ENCODE measurements around the gene ABLIM2.

ABLIM2 gene

DNA sequence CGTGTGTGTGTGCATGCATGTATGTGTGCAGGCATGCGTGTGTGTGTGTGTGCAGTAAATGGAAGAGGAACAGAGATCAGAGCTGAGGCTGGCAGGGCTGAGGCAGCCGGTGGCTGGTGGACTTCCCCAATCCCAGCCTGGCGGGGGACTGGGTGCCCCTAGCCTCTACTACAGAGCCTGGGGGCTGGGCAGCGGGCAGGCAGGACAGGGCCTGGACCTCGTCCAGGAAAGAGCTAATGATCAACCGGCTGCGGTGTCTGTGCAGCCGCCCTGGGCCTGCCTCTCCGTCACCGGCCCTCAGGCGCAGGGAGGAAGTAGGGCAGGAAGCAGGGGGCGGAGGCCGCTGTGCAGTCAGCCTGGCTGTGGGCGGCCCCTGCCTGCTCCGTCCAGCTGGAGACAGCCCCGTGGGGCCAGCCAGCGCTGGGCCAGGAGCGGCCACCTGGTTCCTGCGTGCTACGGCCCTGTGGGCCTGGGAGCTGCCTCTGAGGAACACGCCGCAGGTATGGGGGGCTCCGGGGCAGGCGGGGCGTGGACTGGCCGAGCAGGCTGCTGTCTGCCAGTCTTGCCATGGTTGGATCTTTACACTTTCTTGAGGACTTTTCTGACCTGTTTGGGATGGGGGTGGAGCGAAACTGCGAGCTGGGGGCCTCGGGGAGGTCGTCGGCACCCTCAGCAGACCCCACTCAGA, 40.4 kb upstream of the ABLIM2 start, which contains the start of gene SH3TC1:
Gene SH3TC1 (plus strand): TSS at position 385 of the 688 bp plus-strand sequence. CDS start 5,905 bp downstream, outside the sequence.
- H3K4me3 ChIP-seq (ENCODE audit: low read length): peak within 1 kb of the TSS; percentile 83; the same call in 1 of the 2 replicates
- TF ChIP-seq ZNF274 (IDR thresholded peaks at IDR 0.05; ENCODE audit: low read depth, low read length): no peak

GRCh38 chr4:8198206-8198905, 39.7 kb upstream of the ABLIM2 start:
- no peak for TF ChIP-seq ZNF274 (IDR thresholded peaks at IDR 0.05; ENCODE audit: low read depth, low read length)
- H3K4me3 ChIP-seq (ENCODE audit: low read length): no peak overlapping the region; the same call in 1 of the 2 replicates

DNA sequence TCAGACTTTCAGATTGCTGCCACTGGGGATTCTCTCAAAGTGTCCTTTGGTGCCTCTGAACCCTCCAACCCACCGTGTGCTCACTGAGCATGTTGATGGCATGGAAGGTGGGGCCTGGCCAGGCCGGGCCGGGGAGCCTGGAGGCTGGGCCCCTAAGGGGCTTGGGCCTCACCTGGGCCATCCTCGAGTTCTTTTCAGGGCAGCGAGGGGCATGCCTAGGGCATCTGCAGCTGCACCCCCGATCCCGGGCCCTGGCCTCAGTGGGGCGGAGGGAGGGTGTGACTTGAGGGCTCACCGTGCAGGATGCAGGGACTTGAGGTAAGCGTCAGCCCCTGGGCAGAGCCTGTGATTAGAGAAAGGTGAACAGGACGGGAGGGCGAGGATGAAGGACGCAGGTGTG, 38.9 kb upstream of the ABLIM2 start:
- H3K4me3 ChIP-seq (ENCODE audit: low read length): no peak overlapping the region
- no peak for TF ChIP-seq ZNF274 (IDR thresholded peaks at IDR 0.05; ENCODE audit: low read depth, low read length)

DNA sequence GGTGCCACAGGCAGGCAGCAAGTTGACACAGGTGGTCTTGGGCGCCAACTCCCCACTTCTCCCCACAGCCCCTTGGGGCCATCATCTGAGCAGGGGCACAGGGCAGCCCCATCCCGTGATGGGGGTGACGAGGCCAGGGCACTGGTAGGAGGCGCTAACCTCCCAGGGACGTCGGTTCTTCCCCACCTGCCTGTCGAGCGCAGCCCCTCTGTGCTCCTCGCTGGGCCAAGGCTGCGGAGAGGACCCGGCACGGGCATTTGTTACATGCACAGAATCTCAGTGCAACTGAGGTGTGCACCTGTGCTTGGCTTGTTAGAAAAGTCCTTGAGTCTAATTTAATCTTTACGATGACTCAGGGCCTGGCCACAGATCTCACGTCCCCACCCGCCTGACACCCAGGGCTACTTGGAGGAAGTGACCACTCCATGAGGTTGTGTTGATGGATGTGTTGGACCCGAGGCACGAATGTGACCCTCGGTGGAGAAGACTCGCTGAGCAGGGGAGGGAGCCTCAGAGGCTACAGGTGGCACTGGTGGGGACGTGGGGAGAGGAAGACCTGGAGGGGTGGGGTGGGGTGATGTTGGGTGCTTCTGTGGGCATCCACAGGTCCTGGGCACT, 37.3 kb upstream of the ABLIM2 start:
- TF ChIP-seq ZNF274 (IDR thresholded peaks at IDR 0.05; ENCODE audit: low read depth, low read length): no peak
- no peak overlapping the region for H3K4me3 ChIP-seq (ENCODE audit: low read length)

DNA sequence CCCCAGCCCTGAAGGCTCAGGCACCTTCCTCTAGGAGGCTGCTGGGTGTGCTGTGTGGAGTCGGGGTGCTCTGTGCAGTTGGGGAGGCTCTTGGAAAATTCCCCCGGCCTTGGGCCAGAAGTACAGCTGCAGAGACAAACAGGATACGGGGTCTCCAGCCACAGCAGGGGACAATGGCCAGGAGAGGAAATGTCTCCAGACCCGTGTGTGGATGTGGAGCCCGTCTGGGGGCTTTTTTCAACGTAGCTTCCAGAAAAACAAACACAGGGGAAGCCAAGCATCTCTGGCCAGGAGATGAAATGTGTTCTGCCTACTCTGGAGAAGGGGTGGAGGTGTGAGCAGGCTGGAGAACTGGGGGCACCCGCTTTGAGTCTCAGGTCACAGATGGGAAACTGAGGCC, 36.8 kb upstream of the ABLIM2 start:
- H3K4me3 ChIP-seq (ENCODE audit: low read length): no peak overlapping the region
- no peak for TF ChIP-seq ZNF274 (IDR thresholded peaks at IDR 0.05; ENCODE audit: low read depth, low read length)

GRCh38 chr4:8194306-8195242, 36.0 kb upstream of the ABLIM2 start:
- H3K4me3 ChIP-seq (ENCODE audit: low read length): no peak overlapping the region
- no peak for TF ChIP-seq ZNF274 (IDR thresholded peaks at IDR 0.05; ENCODE audit: low read depth, low read length)

- TF ChIP-seq ZNF274 (IDR thresholded peaks at IDR 0.05; ENCODE audit: low read depth, low read length): no peak
- H3K4me3 ChIP-seq (ENCODE audit: low read length): no peak overlapping the region
These were observed 34.4 kb upstream of the ABLIM2 start for GRCh38 chr4:8192748-8193738.

GRCh38 chr4:8191136-8191747, 32.6 kb upstream of the ABLIM2 start:
- no peak for TF ChIP-seq ZNF274 (IDR thresholded peaks at IDR 0.05; ENCODE audit: low read depth, low read length)
- no peak overlapping the region for H3K4me3 ChIP-seq (ENCODE audit: low read length)

DNA sequence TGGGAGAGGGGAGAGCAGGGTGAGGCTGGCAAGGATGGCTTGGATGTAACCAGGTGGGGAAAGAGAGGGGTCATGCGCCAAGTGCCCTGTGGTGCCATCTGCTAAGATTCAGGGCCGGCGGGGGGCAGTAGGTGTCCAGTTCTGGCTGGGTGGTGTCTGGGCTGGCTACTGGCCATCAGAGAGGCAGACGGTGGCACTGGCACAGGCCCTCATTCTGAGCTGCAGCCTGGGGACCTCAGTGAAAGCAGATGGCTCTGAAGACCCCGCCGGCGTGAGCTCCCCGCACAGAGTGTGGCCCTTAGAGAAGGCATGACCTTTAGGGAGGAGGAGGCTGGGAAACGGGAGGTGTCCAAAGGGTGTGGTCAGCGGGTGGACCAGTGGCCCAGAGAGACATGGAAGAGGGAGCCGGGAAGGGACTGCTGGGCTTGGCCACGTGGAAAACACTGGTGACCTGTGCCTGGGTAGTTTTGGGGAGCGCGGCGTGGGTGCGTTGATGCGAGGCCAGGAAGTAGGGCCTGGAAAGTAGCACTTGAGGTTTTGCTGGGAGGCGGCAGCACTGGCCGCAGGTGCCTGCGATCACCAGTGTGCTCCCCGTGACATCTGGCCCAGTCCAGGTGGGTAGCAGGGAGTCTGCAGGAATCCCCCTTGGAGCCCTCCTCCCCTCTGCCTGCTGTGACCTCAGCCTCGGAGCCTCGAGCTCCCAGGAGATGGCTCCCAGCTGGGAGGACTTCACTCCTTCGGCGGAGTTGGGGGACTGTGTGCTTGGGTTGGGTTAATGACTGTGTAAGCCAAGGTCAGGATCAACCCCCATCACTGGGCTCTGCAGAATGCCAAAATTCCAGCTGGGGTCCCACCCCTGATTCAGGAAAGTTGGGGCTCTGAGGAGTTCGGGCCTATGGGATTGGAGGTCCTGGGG, 31.2 kb upstream of the ABLIM2 start:
- no peak for TF ChIP-seq ZNF274 (IDR thresholded peaks at IDR 0.05; ENCODE audit: low read depth, low read length)
- H3K4me3 ChIP-seq (ENCODE audit: low read length): no peak overlapping the region

GRCh38 chr4:8188743-8189550, 30.3 kb upstream of the ABLIM2 start:
- TF ChIP-seq ZNF274 (IDR thresholded peaks at IDR 0.05; ENCODE audit: low read depth, low read length): no peak
- H3K4me3 ChIP-seq (ENCODE audit: low read length): no peak overlapping the region

- no peak for TF ChIP-seq ZNF274 (IDR thresholded peaks at IDR 0.05; ENCODE audit: low read depth, low read length)
- no peak overlapping the region for H3K4me3 ChIP-seq (ENCODE audit: low read length)
These were observed 29.5 kb upstream of the ABLIM2 start for GRCh38 chr4:8188085-8188484.

All from GM08714 (cell line).